WTC11 (cell line): ENCODE data around the gene SLC35G3. TPM values are rescaled to one million over a fixed set of nuclear protein-coding genes. Genes with fewer than 3 reads are reported as not detected.

Experiments
- ATAC-seq: fragments of 200-7000 bp; cut with Tn5 transposase; 2 replicates; pipeline ENCODE4 v1.10.0; 2021; ENCODE audit warnings: mild to moderate bottlenecking, moderate library complexity
- CTCF ChIA-PET: fragments of 300-600 bp; sonication (Branson Sonifier 250); formaldehyde crosslinking; loops from one replicate; lab custom pipeline; 2021; ENCODE audit warnings: antibody characterized with exemption; lab: Charles Lee
- POLR2A ChIA-PET: fragments of 350-600 bp; sonication (Branson Sonifier 250); formaldehyde crosslinking; loops from one replicate; lab custom pipeline; 2021; ENCODE audit warnings: antibody characterized with exemption; lab: Charles Lee
- DNase-seq: peaks from one replicate; pipeline ENCODE4 v3.0.0; 2021; ENCODE audit warnings: low spot score
- H3K27ac Mint-ChIP-seq: 2 replicates; pipeline ENCODE4 v1.8.0; 2021; ENCODE audit warnings: mixed read lengths
- H3K27me3 Mint-ChIP-seq: 2 replicates; pipeline ENCODE4 v1.8.0; 2021; ENCODE audit warnings: low read depth, mild to moderate bottlenecking, moderate library complexity, mixed read lengths
- H3K36me3 Mint-ChIP-seq: 2 replicates; pipeline ENCODE4 v1.8.0; 2021; ENCODE audit warnings: mixed read lengths
- H3K4me1 Mint-ChIP-seq: 2 replicates; pipeline ENCODE4 v1.8.0; 2022; ENCODE audit warnings: mixed read lengths
- H3K4me3 Mint-ChIP-seq: 2 replicates; pipeline ENCODE4 v1.8.0; 2021; ENCODE audit warnings: mild to moderate bottlenecking, moderate library complexity, mixed read lengths
- H3K9me3 Mint-ChIP-seq: 2 replicates; pipeline ENCODE4 v1.8.0; 2021; ENCODE audit warnings: mixed read lengths
- ATF1 ChIP-seq: sonication (generic); formaldehyde crosslinking; IDR thresholded peaks from 2 replicates; pipeline ENCODE4 v1.8.1; 2023; ENCODE audit warnings: mild to moderate bottlenecking, moderate library complexity, missing genetic modification reagents
- CBFB ChIP-seq: sonication (generic); formaldehyde crosslinking; IDR thresholded peaks from 2 replicates; pipeline ENCODE4 v1.8.1; 2022; ENCODE audit warnings: mild to moderate bottlenecking, low read depth, missing genetic modification reagents
- CREM ChIP-seq: sonication (generic); formaldehyde crosslinking; IDR thresholded peaks from 2 replicates; pipeline ENCODE4 v1.8.1; 2022; ENCODE audit warnings: mild to moderate bottlenecking, missing genetic modification reagents, moderate library complexity
- CTCF ChIP-seq: fragments of 200-600 bp; IDR thresholded peaks from 2 replicates; pipeline ENCODE4 v1.8.0; 2022; ENCODE audit warnings: antibody characterized with exemption
- E2F4 ChIP-seq: sonication (generic); formaldehyde crosslinking; IDR thresholded peaks from 2 replicates; pipeline ENCODE4 v1.8.1; 2022; ENCODE audit warnings: low read depth, mild to moderate bottlenecking, moderate library complexity, missing genetic modification reagents, borderline replicate concordance
- FOXJ3 ChIP-seq: sonication (generic); formaldehyde crosslinking; IDR thresholded peaks from 2 replicates; pipeline ENCODE4 v1.9.0; 2021; ENCODE audit warnings: missing genetic modification reagents, mild to moderate bottlenecking, borderline replicate concordance
- FOXP1 ChIP-seq: sonication (generic); formaldehyde crosslinking; IDR thresholded peaks from 2 replicates; pipeline ENCODE4 v1.8.0; 2022; ENCODE audit warnings: missing genetic modification reagents, mild to moderate bottlenecking, moderate library complexity, borderline replicate concordance
- IRF2 ChIP-seq: sonication (generic); formaldehyde crosslinking; IDR thresholded peaks from 2 replicates; pipeline ENCODE4 v1.8.0; 2022; ENCODE audit warnings: low read depth, missing genetic modification reagents, borderline replicate concordance
- MXD4 ChIP-seq: fragments of 250-450 bp; sonication (Bioruptor Pico); IDR thresholded peaks from 2 replicates; pipeline ENCODE4 v1.8.0; 2021; ENCODE audit warnings: mild to moderate bottlenecking, moderate library complexity, borderline replicate concordance
- NR2C2 ChIP-seq: sonication (generic); formaldehyde crosslinking; IDR thresholded peaks from 2 replicates; pipeline ENCODE4 v1.8.0; 2022; ENCODE audit warnings: mild to moderate bottlenecking, missing genetic modification reagents
- NR3C1 ChIP-seq: sonication (generic); formaldehyde crosslinking; conservative IDR thresholded peaks from 2 replicates; pipeline ENCODE4 v1.8.1; 2023; ENCODE audit warnings: low read depth, mild to moderate bottlenecking, missing genetic modification reagents
- SOX15 ChIP-seq: fragments of 250-450 bp; sonication (Bioruptor Pico); IDR thresholded peaks from 2 replicates; pipeline ENCODE4 v1.9.0; 2021; ENCODE audit warnings: mild to moderate bottlenecking
- TEAD4 ChIP-seq: sonication (generic); formaldehyde crosslinking; IDR thresholded peaks from 2 replicates; pipeline ENCODE4 v1.8.0; 2022; ENCODE audit warnings: mild to moderate bottlenecking, missing genetic modification reagents
- USF2 ChIP-seq: sonication (generic); formaldehyde crosslinking; IDR thresholded peaks from 2 replicates; pipeline ENCODE4 v1.8.1; 2023; ENCODE audit warnings: mild to moderate bottlenecking, missing genetic modification reagents, moderate library complexity
- ZNF138 ChIP-seq: sonication (generic); formaldehyde crosslinking; conservative IDR thresholded peaks from 2 replicates; pipeline ENCODE4 v1.8.1; 2022; ENCODE audit warnings: mild to moderate bottlenecking, moderate library complexity, missing genetic modification reagents
- ZNF219 ChIP-seq: sonication (generic); formaldehyde crosslinking; IDR thresholded peaks from 2 replicates; pipeline ENCODE4 v1.8.0; 2023; ENCODE audit warnings: missing genetic modification reagents, mild to moderate bottlenecking, borderline replicate concordance
- ZNF425 ChIP-seq: fragments of 250-450 bp; sonication (Bioruptor Pico); conservative IDR thresholded peaks from 2 replicates; pipeline ENCODE4 v1.9.0; 2021; ENCODE audit warnings: mild to moderate bottlenecking
- total RNA-seq: library from RNA; stranded (reverse); gene quantifications from 3 replicates; pipeline ENCODE4 v1.2.3, GENCODE V29; 2021
- TF ChIP-seq, protein P1 (sequence below): fragments of 250-450 bp; sonication (Bioruptor Pico); IDR thresholded peaks from 2 replicates; pipeline ENCODE4 v1.9.0; 2021; ENCODE audit warnings: moderate library complexity, mild to moderate bottlenecking, inconsistent platforms, borderline replicate concordance
- TF ChIP-seq, protein P2 (sequence below): sonication (generic); formaldehyde crosslinking; IDR thresholded peaks from 2 replicates; pipeline ENCODE4 v1.8.0; 2022; ENCODE audit warnings: missing genetic modification reagents
- TF ChIP-seq, protein P3 (sequence below): sonication (generic); formaldehyde crosslinking; IDR thresholded peaks from 2 replicates; pipeline ENCODE4 v1.8.1; 2023; ENCODE audit warnings: mild to moderate bottlenecking, missing genetic modification reagents, moderate library complexity

SLC35G3 gene
- total RNA-seq, 1 experiment from 2014 or later = not detected

DNA sequence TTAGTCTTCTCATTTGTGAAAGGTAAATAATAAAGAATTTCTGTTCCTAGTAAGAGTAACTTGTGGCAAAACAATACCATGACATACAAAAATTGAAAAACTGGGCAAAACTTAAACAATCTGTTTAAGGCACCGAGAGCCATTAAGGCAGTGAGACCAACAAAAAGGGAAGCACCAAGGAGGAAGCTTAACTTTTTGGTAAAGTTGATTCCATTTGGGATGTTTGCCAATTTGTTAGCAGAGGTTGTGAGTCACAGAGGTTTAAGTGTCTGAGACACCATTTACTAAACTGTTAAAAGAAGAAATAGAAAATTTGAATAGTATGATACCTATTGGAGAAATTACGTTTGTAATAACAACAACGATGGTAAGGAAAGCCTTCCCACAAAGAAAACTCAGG lies 4.9 kb downstream of the SLC35G3 start:
- peaks cover 10% of the 10 kb centered on the region for H3K9me3 Mint-ChIP-seq
- POLR2A ChIA-PET = no interaction called here
- DNase-seq = no peak
- H3K4me1 Mint-ChIP-seq = no peaks in the 10 kb centered on the region
- no peak overlapping the region for H3K27ac Mint-ChIP-seq
- H3K36me3 Mint-ChIP-seq = 0 out of 2 replicates have a peak, but pooled peaks cover 2% of the 10 kb centered on the region
- CTCF ChIA-PET = no interaction called here
- H3K4me3 Mint-ChIP-seq = no peak overlapping the region
- H3K27me3 Mint-ChIP-seq = peaks cover 17% of the 10 kb centered on the region
- no peak for TF ChIP-seq IRF2 (CRISPR knock-in tag)
- TF ChIP-seq, all 79 proteins: peak for 0
- no peak for ATAC-seq

DNA sequence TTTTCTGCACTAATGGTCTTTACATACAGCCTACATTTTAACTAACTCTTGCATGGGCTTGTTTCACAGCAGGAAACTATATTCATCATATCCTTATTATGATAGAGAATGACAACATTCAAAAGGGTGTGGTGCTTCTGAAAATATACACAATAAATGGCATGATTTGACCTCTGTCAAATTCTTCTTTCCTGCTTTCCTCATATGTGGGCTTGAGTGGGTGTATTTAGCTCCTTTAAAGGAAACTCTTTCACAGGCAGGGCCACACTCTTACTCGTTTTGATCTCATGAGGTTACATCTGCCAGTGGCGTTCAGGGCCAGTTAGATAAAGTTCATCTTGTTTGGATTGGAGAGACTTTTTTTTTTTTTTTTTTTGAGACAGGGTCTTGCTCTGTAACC lies 6.1 kb downstream of the SLC35G3 start:
- no peak overlapping the region for H3K4me3 Mint-ChIP-seq
- no peaks in the 10 kb centered on the region for H3K36me3 Mint-ChIP-seq
- H3K9me3 Mint-ChIP-seq = peaks cover 7% of the 10 kb centered on the region; the same call in 1 of the 2 replicates
- POLR2A ChIA-PET = no interaction called here
- ATAC-seq = no peak
- H3K27ac Mint-ChIP-seq = no peak overlapping the region
- CTCF ChIA-PET = no interaction called here
- no peak for DNase-seq
- no peaks in the 10 kb centered on the region for H3K4me1 Mint-ChIP-seq
- H3K27me3 Mint-ChIP-seq = peaks cover 15% of the 10 kb centered on the region
- TF ChIP-seq MXD4 (CRISPR knock-in tag) (no peak), SOX15 (CRISPR knock-in tag) (no peak), FOXP1 (CRISPR knock-in tag) (no peak), NR3C1 (CRISPR knock-in tag) (no peak), CREM (no peak), E2F4 (CRISPR knock-in tag) (no peak), ZNF425 (CRISPR knock-in tag) (no peak), ZNF219 (no peak), IRF2 (CRISPR knock-in tag) (no peak), FOXJ3 (CRISPR knock-in tag) (no peak), NR2C2 (CRISPR knock-in tag) (no peak), TEAD4 (CRISPR knock-in tag) (no peak), USF2 (no peak), CTCF (no peak), ATF1 (no peak), ZNF138 (no peak), CBFB (CRISPR knock-in tag) (no peak)
- TF ChIP-seq, protein P1, sequence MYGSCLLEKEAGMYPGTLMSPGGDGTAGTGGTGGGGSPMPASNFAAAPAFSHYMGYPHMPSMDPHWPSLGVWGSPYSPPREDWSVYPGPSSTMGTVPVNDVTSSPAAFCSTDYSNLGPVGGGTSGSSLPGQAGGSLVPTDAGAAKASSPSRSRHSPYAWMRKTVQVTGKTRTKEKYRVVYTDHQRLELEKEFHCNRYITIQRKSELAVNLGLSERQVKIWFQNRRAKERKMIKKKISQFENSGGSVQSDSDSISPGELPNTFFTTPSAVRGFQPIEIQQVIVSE (CRISPR knock-in tag) = no peak
- TF ChIP-seq, protein P2, sequence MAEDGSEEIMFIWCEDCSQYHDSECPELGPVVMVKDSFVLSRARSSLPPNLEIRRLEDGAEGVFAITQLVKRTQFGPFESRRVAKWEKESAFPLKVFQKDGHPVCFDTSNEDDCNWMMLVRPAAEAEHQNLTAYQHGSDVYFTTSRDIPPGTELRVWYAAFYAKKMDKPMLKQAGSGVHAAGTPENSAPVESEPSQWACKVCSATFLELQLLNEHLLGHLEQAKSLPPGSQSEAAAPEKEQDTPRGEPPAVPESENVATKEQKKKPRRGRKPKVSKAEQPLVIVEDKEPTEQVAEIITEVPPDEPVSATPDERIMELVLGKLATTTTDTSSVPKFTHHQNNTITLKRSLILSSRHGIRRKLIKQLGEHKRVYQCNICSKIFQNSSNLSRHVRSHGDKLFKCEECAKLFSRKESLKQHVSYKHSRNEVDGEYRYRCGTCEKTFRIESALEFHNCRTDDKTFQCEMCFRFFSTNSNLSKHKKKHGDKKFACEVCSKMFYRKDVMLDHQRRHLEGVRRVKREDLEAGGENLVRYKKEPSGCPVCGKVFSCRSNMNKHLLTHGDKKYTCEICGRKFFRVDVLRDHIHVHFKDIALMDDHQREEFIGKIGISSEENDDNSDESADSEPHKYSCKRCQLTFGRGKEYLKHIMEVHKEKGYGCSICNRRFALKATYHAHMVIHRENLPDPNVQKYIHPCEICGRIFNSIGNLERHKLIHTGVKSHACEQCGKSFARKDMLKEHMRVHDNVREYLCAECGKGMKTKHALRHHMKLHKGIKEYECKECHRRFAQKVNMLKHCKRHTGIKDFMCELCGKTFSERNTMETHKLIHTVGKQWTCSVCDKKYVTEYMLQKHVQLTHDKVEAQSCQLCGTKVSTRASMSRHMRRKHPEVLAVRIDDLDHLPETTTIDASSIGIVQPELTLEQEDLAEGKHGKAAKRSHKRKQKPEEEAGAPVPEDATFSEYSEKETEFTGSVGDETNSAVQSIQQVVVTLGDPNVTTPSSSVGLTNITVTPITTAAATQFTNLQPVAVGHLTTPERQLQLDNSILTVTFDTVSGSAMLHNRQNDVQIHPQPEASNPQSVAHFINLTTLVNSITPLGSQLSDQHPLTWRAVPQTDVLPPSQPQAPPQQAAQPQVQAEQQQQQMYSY = no peak
- TF ChIP-seq, protein P3, sequence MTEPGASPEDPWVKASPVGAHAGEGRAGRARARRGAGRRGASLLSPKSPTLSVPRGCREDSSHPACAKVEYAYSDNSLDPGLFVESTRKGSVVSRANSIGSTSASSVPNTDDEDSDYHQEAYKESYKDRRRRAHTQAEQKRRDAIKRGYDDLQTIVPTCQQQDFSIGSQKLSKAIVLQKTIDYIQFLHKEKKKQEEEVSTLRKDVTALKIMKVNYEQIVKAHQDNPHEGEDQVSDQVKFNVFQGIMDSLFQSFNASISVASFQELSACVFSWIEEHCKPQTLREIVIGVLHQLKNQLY (CRISPR knock-in tag) = no peak
